K562 (cell line): Measurements from ENCODE around the gene ZDHHC5. TPM values are rescaled to one million over a fixed set of nuclear protein-coding genes. Genes with fewer than 3 reads are reported as not detected.

Experiments used
- HNRNPH1 ChIP-seq: fragments of 200-400 bp; formaldehyde crosslinking; optimal IDR thresholded peaks from 2 replicates; pipeline ENCODE3; 2017; ENCODE audit warnings: low read depth, mild to moderate bottlenecking, low read length, moderate library complexity
- TAF15 ChIP-seq: fragments of 200-400 bp; formaldehyde crosslinking; IDR thresholded peaks from 2 replicates; pipeline ENCODE4 v1.6.1; 2017; ENCODE audit warnings: mild to moderate bottlenecking, low read depth, low read length, moderate library complexity
- polyA plus RNA-seq, 8 experiments: library from polyadenylated mRNA; depleted of rRNA in 4 of 8; stranded (reverse) in 5 of 8; unstranded in 3 of 8; fragments of >200 nt; fragmentation: Nextera tagmentation in 2 of 8; fragmentation: Illumina TruSeq in 1 of 8; extraction: Ambion mirVana in 2 of 8; extraction: Trizol in 1 of 8; gene quantifications; 2 replicates each; pipeline versions ENCODE4 v1.2.1 to v1.2.3, GENCODE V29; 2011 to 2014; ENCODE audit warnings: inconsistent platforms in 1 of 8, missing spikeins in 1 of 8
- total RNA-seq, 7 experiments: library from RNA; depleted of rRNA in 6 of 7; stranded (reverse); fragments of >200 nt in 6 of 7; fragmentation: Illumina TruSeq in 2 of 7; extraction: Trizol in 2 of 7; gene quantifications; 2 replicates each; pipeline versions ENCODE4 v1.2.1 to v1.2.3, GENCODE V29; 2011 to 2021; ENCODE audit warnings: low replicate concordance in 1 of 7
- TF ChIP-seq, protein P1 (sequence below), 2 experiments: fragments of 450-650 bp in 1 of 2; sonication (generic) in 1 of 2; formaldehyde crosslinking in 1 of 2; IDR thresholded peaks in 1 of 2; conservative IDR thresholded peaks in 1 of 2; 2 replicates each; pipeline versions ENCODE4 v1.6.1 to v1.8.1; 2016 to 2023; ENCODE audit warnings: mild to moderate bottlenecking in 2 of 2, moderate library complexity in 2 of 2, inconsistent platforms in 1 of 2, missing genetic modification reagents in 1 of 2
- TF ChIP-seq, protein P2 (sequence below): fragments of 450-650 bp; formaldehyde crosslinking; IDR thresholded peaks from 2 replicates; pipeline ENCODE4 v1.4.0; 2020; ENCODE audit warnings: mild to moderate bottlenecking
- TF ChIP-seq, protein P3 (sequence below): sonication (generic); formaldehyde crosslinking; IDR thresholded peaks from 2 replicates; pipeline ENCODE4 v1.8.0; 2022; ENCODE audit warnings: mild to moderate bottlenecking, missing genetic modification reagents

The ZDHHC5 gene
- total and polyA plus RNA-seq, 9 of the 15 experiments (the other 6 are each of a cell fraction or from before 2014, with no cell fraction given) = 3.8 to 64.2 (median 35.9) TPM

DNA sequence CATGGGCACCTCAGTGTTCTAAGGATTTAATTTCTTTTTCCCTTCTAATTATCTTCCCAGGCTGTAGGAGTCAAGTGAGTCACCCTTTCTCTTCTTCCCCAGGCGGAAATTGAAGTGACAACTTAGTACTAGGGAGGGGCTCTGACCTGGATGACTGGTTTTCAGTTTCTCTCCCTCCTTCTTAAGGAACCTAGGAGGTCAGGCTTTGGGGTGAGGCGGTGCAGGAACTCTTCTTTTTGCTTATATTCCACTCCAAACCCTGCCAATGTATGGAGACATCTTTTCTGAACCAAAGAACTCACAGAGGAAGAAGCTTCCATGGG lies 12.6 kb downstream of the ZDHHC5 start (continued):
- TF ChIP-seq, protein P1, sequence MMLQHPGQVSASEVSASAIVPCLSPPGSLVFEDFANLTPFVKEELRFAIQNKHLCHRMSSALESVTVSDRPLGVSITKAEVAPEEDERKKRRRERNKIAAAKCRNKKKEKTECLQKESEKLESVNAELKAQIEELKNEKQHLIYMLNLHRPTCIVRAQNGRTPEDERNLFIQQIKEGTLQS (IDR thresholded peaks at IDR 0.05) = peak; percentile 59
- TF ChIP-seq, protein P1 (CRISPR knock-in tag; conservative IDR thresholded peaks at IDR 0.05) = no peak
- no peak for TF ChIP-seq HNRNPH1
- TF ChIP-seq TAF15 = no peak
- TF ChIP-seq, protein P2, sequence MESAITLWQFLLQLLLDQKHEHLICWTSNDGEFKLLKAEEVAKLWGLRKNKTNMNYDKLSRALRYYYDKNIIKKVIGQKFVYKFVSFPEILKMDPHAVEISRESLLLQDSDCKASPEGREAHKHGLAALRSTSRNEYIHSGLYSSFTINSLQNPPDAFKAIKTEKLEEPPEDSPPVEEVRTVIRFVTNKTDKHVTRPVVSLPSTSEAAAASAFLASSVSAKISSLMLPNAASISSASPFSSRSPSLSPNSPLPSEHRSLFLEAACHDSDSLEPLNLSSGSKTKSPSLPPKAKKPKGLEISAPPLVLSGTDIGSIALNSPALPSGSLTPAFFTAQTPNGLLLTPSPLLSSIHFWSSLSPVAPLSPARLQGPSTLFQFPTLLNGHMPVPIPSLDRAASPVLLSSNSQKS (CRISPR knock-in tag) = no peak
- TF ChIP-seq, protein P3, sequence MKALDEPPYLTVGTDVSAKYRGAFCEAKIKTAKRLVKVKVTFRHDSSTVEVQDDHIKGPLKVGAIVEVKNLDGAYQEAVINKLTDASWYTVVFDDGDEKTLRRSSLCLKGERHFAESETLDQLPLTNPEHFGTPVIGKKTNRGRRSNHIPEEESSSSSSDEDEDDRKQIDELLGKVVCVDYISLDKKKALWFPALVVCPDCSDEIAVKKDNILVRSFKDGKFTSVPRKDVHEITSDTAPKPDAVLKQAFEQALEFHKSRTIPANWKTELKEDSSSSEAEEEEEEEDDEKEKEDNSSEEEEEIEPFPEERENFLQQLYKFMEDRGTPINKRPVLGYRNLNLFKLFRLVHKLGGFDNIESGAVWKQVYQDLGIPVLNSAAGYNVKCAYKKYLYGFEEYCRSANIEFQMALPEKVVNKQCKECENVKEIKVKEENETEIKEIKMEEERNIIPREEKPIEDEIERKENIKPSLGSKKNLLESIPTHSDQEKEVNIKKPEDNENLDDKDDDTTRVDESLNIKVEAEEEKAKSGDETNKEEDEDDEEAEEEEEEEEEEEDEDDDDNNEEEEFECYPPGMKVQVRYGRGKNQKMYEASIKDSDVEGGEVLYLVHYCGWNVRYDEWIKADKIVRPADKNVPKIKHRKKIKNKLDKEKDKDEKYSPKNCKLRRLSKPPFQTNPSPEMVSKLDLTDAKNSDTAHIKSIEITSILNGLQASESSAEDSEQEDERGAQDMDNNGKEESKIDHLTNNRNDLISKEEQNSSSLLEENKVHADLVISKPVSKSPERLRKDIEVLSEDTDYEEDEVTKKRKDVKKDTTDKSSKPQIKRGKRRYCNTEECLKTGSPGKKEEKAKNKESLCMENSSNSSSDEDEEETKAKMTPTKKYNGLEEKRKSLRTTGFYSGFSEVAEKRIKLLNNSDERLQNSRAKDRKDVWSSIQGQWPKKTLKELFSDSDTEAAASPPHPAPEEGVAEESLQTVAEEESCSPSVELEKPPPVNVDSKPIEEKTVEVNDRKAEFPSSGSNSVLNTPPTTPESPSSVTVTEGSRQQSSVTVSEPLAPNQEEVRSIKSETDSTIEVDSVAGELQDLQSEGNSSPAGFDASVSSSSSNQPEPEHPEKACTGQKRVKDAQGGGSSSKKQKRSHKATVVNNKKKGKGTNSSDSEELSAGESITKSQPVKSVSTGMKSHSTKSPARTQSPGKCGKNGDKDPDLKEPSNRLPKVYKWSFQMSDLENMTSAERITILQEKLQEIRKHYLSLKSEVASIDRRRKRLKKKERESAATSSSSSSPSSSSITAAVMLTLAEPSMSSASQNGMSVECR = no peak
- TF ChIP-seq, all 486 proteins: peak for 5
